HEK293T (cell line): ENCODE data around the gene DYRK1A.

Experiments used
- ARNT ChIP-seq: fragments of 450-650 bp; IDR thresholded peaks from 2 replicates; pipeline ENCODE4 v1.6.1; 2017; ENCODE audit warnings: mild to moderate bottlenecking
- BHLHE40 ChIP-seq: fragments of 450-650 bp; IDR thresholded peaks from 2 replicates; pipeline ENCODE4 v1.6.1; 2016; ENCODE audit warnings: mild to moderate bottlenecking, moderate library complexity, borderline replicate concordance
- ELF4 ChIP-seq: fragments of 450-650 bp; IDR thresholded peaks from 2 replicates; pipeline ENCODE4 v1.6.1; 2017; ENCODE audit warnings: antibody characterized with exemption
- FOXA1 ChIP-seq: fragments of 450-650 bp; IDR thresholded peaks from 2 replicates; pipeline ENCODE4 v1.6.1; 2016; ENCODE audit warnings: mild to moderate bottlenecking
- FOXM1 ChIP-seq: fragments of 450-650 bp; IDR thresholded peaks from 2 replicates; pipeline ENCODE4 v1.6.1; 2017; ENCODE audit warnings: mild to moderate bottlenecking, borderline replicate concordance
- HDGF ChIP-seq: fragments of 450-650 bp; IDR thresholded peaks from 2 replicates; pipeline ENCODE4 v1.6.1; 2017; ENCODE audit warnings: antibody characterized with exemption, borderline replicate concordance
- L3MBTL2 ChIP-seq: fragments of 450-650 bp; conservative IDR thresholded peaks from 2 replicates; pipeline ENCODE4 v1.6.1; 2016; ENCODE audit warnings: mild to moderate bottlenecking
- LEF1 ChIP-seq: fragments of 450-650 bp; IDR thresholded peaks from 2 replicates; pipeline ENCODE4 v1.6.1; 2017; ENCODE audit warnings: mild to moderate bottlenecking, borderline replicate concordance
- NFRKB ChIP-seq: fragments of 450-650 bp; IDR thresholded peaks from 2 replicates; pipeline ENCODE4 v1.6.1; 2016; ENCODE audit warnings: mild to moderate bottlenecking, moderate library complexity
- SP1 ChIP-seq: fragments of 450-650 bp; IDR thresholded peaks from 2 replicates; pipeline ENCODE4 v1.6.1; 2017
- TARDBP ChIP-seq: fragments of 450-650 bp; IDR thresholded peaks from 2 replicates; pipeline ENCODE4 v1.6.1; 2016
- ZNF384 ChIP-seq: fragments of 450-650 bp; IDR thresholded peaks from 2 replicates; pipeline ENCODE4 v1.6.1; 2016

DNA sequence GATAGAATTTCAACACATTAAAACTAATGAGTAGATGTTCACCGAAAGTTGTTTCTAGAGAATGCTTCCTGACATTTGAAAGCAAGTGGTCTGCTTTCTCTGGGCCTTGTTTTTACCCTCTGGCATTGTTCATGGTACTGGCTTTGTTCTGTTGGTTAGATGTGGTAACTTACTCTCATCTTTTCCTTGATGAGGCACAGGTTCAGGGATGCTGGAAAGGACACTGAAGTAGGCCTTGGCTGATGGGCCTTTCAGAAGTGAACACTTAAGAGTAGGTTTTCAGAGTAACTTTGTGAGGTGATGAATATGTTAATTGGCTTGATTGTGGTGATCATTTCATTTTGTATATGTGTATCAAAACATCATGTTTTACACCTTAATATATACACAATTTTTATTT is 55.8 kb downstream of the DYRK1A start:
- TF ChIP-seq LEF1 (no peak), NFRKB (no peak), BHLHE40 (no peak), SP1 (no peak), ARNT (no peak), L3MBTL2 (no peak), ELF4 (no peak), HDGF (no peak), ZNF384 (no peak), FOXM1 (no peak), FOXA1 (no peak), TARDBP (no peak)
